MM.1S (cell line): ENCODE measurements around the gene FLRT2.

Source experiments
- EZH2 ChIP-seq: fragments of 300-600 bp; sonication (generic); optimal IDR thresholded peaks from 2 replicates; pipeline ENCODE3; 2017; ENCODE audit warnings: low read depth, mild to moderate bottlenecking, antibody characterized with exemption, low read length, mixed read lengths
- EZH2phosphoT487 ChIP-seq: fragments of 300-600 bp; sonication (generic); IDR thresholded peaks from 2 replicates; pipeline ENCODE4 v1.6.1; 2018; ENCODE audit warnings: antibody characterized with exemption, low read length
- TF ChIP-seq, protein P1 (sequence below): fragments of 300-600 bp; sonication (generic); IDR thresholded peaks from 2 replicates; pipeline ENCODE4 v1.5.1; 2016; ENCODE audit warnings: antibody characterized with exemption, low read length, mixed read lengths

DNA sequence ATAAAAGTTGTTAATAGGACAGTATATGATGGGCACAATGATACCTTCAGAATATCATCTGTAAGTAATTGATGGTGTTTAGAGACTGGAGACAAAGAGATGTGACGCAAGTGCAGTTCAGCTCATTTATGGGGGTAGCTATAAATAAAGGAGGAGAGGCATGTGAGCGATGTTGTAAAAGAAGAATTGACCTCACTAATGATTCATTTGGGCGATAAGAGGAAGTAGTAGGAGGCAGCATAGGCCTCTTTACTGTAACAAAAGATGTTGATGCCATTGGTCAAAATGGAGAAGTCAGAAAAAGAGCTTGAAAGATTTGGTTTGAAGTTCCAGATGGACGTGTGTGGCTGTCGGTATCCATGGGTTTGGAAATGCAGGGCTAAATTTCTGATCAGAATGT lies 70.0 kb downstream of the FLRT2 start:
- TF ChIP-seq, protein P1, sequence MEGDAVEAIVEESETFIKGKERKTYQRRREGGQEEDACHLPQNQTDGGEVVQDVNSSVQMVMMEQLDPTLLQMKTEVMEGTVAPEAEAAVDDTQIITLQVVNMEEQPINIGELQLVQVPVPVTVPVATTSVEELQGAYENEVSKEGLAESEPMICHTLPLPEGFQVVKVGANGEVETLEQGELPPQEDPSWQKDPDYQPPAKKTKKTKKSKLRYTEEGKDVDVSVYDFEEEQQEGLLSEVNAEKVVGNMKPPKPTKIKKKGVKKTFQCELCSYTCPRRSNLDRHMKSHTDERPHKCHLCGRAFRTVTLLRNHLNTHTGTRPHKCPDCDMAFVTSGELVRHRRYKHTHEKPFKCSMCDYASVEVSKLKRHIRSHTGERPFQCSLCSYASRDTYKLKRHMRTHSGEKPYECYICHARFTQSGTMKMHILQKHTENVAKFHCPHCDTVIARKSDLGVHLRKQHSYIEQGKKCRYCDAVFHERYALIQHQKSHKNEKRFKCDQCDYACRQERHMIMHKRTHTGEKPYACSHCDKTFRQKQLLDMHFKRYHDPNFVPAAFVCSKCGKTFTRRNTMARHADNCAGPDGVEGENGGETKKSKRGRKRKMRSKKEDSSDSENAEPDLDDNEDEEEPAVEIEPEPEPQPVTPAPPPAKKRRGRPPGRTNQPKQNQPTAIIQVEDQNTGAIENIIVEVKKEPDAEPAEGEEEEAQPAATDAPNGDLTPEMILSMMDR: no peak
- TF ChIP-seq EZH2 (no peak), EZH2phosphoT487 (no peak)
